HG03460 (cell line): ENCODE data around the gene ATP1A1.

Source experiments
- ATAC-seq: cut with Tn5 transposase; IDR thresholded peaks from one replicate; pipeline ENCODE4 v1.9.1; 2021; ENCODE audit not compliant: unreplicated experiment

Gene ATP1A1

GRCh38 chr1:116343019-116343418, 30.0 kb upstream of the ATP1A1 start:
- no peak for ATAC-seq

GRCh38 chr1:116345011-116345410, 28.0 kb upstream of the ATP1A1 start:
- no peak for ATAC-seq

- ATAC-seq: no peak
Measured at GRCh38 chr1:116345843-116346242, 27.2 kb upstream of the ATP1A1 start.

GRCh38 chr1:116346943-116347673, 25.9 kb upstream of the ATP1A1 start:
- no peak for ATAC-seq

GRCh38 chr1:116347696-116348095, 25.3 kb upstream of the ATP1A1 start:
- no peak for ATAC-seq

- ATAC-seq: no peak
Measured at GRCh38 chr1:116350097-116350645, 22.9 kb upstream of the ATP1A1 start.

GRCh38 chr1:116351914-116352313, 21.1 kb upstream of the ATP1A1 start:
- ATAC-seq: no peak

- peak; percentile 71 for ATAC-seq
Measured at GRCh38 chr1:116352349-116352813, 20.7 kb upstream of the ATP1A1 start.

- ATAC-seq: no peak
Measured at GRCh38 chr1:116353155-116353554, 19.9 kb upstream of the ATP1A1 start.

- no peak for ATAC-seq
Measured at GRCh38 chr1:116356067-116356466, 17.0 kb upstream of the ATP1A1 start.

- ATAC-seq: no peak
Measured at GRCh38 chr1:116356673-116357072, 16.4 kb upstream of the ATP1A1 start.

GRCh38 chr1:116357487-116357886, 15.6 kb upstream of the ATP1A1 start:
- no peak for ATAC-seq

- ATAC-seq: no peak
Measured at GRCh38 chr1:116359060-116359830, 13.8 kb upstream of the ATP1A1 start.

GRCh38 chr1:116359871-116360270, 13.2 kb upstream of the ATP1A1 start:
- ATAC-seq: no peak

- ATAC-seq: no peak
Measured at GRCh38 chr1:116360429-116361173, 12.4 kb upstream of the ATP1A1 start.

GRCh38 chr1:116361648-116362047, 11.4 kb upstream of the ATP1A1 start:
- ATAC-seq: no peak

- no peak for ATAC-seq
Measured at GRCh38 chr1:116362050-116362449, 11.0 kb upstream of the ATP1A1 start.

GRCh38 chr1:116365353-116365780, 7.7 kb upstream of the ATP1A1 start:
- ATAC-seq: no peak

- ATAC-seq: no peak
Measured at GRCh38 chr1:116365857-116366256, 7.2 kb upstream of the ATP1A1 start.

- no peak for ATAC-seq
Measured at GRCh38 chr1:116367256-116367945, 5.6 kb upstream of the ATP1A1 start.

GRCh38 chr1:116368241-116368640, 4.8 kb upstream of the ATP1A1 start:
- ATAC-seq: no peak
